Left ventricle myocardium inferior (tissue), 1 donor: ENCODE results near the gene LSP1. TPM values are rescaled to one million over a fixed set of nuclear protein-coding genes. Genes with fewer than 3 reads are reported as not detected.

Source experiments
- DNase-seq: peaks from one replicate; pipeline ENCODE4 v3.0.0-alpha.2; 2020
- H3K27ac ChIP-seq: fragments of 200-600 bp; replicated peaks from 2 replicates; pipeline ENCODE4 v1.8.0; 2021
- H3K27me3 ChIP-seq: fragments of 200-600 bp; 2 replicates; pipeline ENCODE4 v1.8.0; 2021; ENCODE audit warnings: low read depth
- H3K36me3 ChIP-seq: fragments of 200-600 bp; 2 replicates; pipeline ENCODE4 v1.8.0; 2021
- H3K4me1 ChIP-seq: fragments of 200-600 bp; 2 replicates; pipeline ENCODE4 v1.8.0; 2021
- H3K4me3 ChIP-seq: fragments of 200-600 bp; 2 replicates; pipeline ENCODE4 v1.8.0; 2021; ENCODE audit warnings: mild to moderate bottlenecking, moderate library complexity
- H3K9me3 ChIP-seq: fragments of 200-600 bp; replicated peaks from 2 replicates; pipeline ENCODE4 v1.8.0; 2021
- CTCF ChIP-seq: fragments of 200-600 bp; IDR thresholded peaks from 2 replicates; pipeline ENCODE4 v1.8.0; 2021; ENCODE audit warnings: antibody characterized with exemption, mild to moderate bottlenecking, borderline replicate concordance
- intact Hi-C: fragments of 100-400 bp; cut with micrococcal nuclease; formaldehyde crosslinking; loops from one replicate; pipeline ENCODE4 v1.11.0; 2022
- total RNA-seq: library from RNA; stranded (reverse); fragmentation: NEBNext Ultra II Directional; extraction: Animal tissue kit (Norgen Biotek cat#: 25700); gene quantifications from one replicate; pipeline ENCODE4 v1.2.1, GENCODE V29; 2021
- donor health status: DM: no; HTN: yes; CAD: no; lungs with severe emphysema.

Gene LSP1
- total RNA-seq, 1 donor from 2014 or later: 19.7 TPM

GRCh38 chr11:1880746-1881441, 28.0 kb downstream of the LSP1 start:
- no peaks in the 10 kb centered on the region for H3K9me3 ChIP-seq
- peaks cover 14% of the 10 kb centered on the region for H3K36me3 ChIP-seq
- peak overlapping the region; percentile 97 for H3K27ac ChIP-seq
- peak overlapping the region; percentile 45 for H3K4me3 ChIP-seq
- intact Hi-C loops: loop anchor here (5.0 kb wide), 1 partner anchor 41 kb away; no protein-coding TSS in a partner anchor
- TF ChIP-seq CTCF: no peak
- H3K4me1 ChIP-seq: peaks cover 73% of the 10 kb centered on the region
- DNase-seq: peak; percentile 19
- H3K27me3 ChIP-seq: no peaks in the 10 kb centered on the region

GRCh38 chr11:1881442-1882264, 28.8 kb downstream of the LSP1 start:
- intact Hi-C loops: loop anchor here (5.0 kb wide), 1 partner anchor 41 kb away; no protein-coding TSS in a partner anchor
- Histone ChIP-seq H3K27me3 (no peaks in the 10 kb centered on the region), H3K4me1 (peaks cover 65% of the 10 kb centered on the region), H3K36me3 (peaks cover 14% of the 10 kb centered on the region), H3K9me3 (no peaks in the 10 kb centered on the region), H3K27ac (peak overlapping the region; percentile 97), H3K4me3 (peak overlapping the region; percentile 45)
- TF ChIP-seq CTCF: no peak
- DNase-seq: peak; percentile 79

- intact Hi-C loops: loop anchor here (5.0 kb wide), 1 partner anchor 40 kb away; no protein-coding TSS in a partner anchor
- peak; percentile 96 for TF ChIP-seq CTCF
These were observed 29.7 kb downstream of the LSP1 start for GRCh38 chr11:1882265-1883238.

GRCh38 chr11:1883346-1884302, 30.7 kb downstream of the LSP1 start:
- H3K27ac ChIP-seq: peak overlapping the region; percentile 97
- intact Hi-C loops: loop anchor here (5.0 kb wide), 1 partner anchor 39 kb away; no protein-coding TSS in a partner anchor

More at GRCh38 chr11:1882265-1883238, 29.7 kb downstream of the LSP1 start:
- peak; percentile 88 for DNase-seq
- peak overlapping the region; percentile 45 for H3K4me3 ChIP-seq
- H3K9me3 ChIP-seq: no peaks in the 10 kb centered on the region
- no peaks in the 10 kb centered on the region for H3K27me3 ChIP-seq
- H3K4me1 ChIP-seq: peaks cover 56% of the 10 kb centered on the region
- peaks cover 17% of the 10 kb centered on the region for H3K36me3 ChIP-seq
- H3K27ac ChIP-seq: peak overlapping the region; percentile 97

More at GRCh38 chr11:1883346-1884302, 30.7 kb downstream of the LSP1 start:
- H3K4me1 ChIP-seq: peaks cover 54% of the 10 kb centered on the region
- no peaks in the 10 kb centered on the region for H3K27me3 ChIP-seq
- H3K9me3 ChIP-seq: no peaks in the 10 kb centered on the region
- H3K36me3 ChIP-seq: peaks cover 26% of the 10 kb centered on the region
- no peak for DNase-seq
- no peak overlapping the region for H3K4me3 ChIP-seq
- TF ChIP-seq CTCF: no peak
